Measurements from ENCODE around the gene CCDC142. TPM values are rescaled to one million over a fixed set of nuclear protein-coding genes. Genes with fewer than 3 reads are reported as not detected.

The CCDC142 gene
- total and polyA plus RNA-seq, 4 donors = 5.5 to 25.5 (median 13.0) TPM

DNA sequence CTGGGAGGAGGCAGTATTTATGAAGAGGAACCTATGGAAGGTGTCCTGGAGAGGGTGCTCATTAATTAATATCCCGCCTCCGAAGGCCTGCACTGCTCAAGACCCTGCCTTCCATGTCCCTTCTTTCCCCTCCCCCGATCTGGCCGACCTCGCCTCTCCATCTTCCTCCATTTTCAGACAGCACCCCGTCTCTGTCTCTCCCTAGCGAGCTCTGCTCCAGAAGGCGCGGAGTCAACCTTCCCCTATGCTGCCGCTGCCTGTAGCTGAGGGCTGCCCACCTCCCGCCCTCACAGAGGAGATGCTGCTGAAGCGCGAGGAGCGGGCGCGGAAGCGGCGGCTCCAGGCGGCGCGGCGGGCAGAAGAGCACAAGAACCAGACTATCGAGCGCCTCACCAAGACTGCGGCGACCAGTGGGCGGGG, 25.7 kb downstream of the CCDC142 start:
- WGBS, 2 donors = 1 to 2% methylated on average over 22 to 27 of the region's 27 CpGs
- Histone ChIP-seq H3K27ac (ENCODE audit: low read depth in 1 of 2, low read length in 1 of 2) (peak overlapping the region; percentile 35 to 94), H3K9me3 (ENCODE audit: control insufficient read depth in 4 of 4, insufficient read depth in 3 of 4, low read length in 3 of 4) (no peaks in the 10 kb centered on the region), H3K9ac (ENCODE audit: insufficient read depth in 1 of 2, low read length in 2 of 2) (peak overlapping the region in 1 of 2 donors; percentile 62), H3K27me3 (ENCODE audit: control insufficient read depth in 3 of 3, insufficient read depth in 3 of 3, low read length in 2 of 3) (no peaks in the 10 kb centered on the region), H3K36me3 (ENCODE audit: control insufficient read depth in 4 of 4, insufficient read depth in 4 of 4, low read length in 4 of 4) (peaks cover 0 to 8% (median 3%) of the 10 kb centered on the region in 4 donors), H3K4me3 (no peak overlapping the region), H3K4me1 (ENCODE audit: control insufficient read depth in 5 of 5, insufficient read depth in 5 of 5, low read length in 5 of 5) (peaks cover 6 to 33% (median 11%) of the 10 kb centered on the region in 5 donors)
- DNase-seq = peak in 1 of 3 donors; percentile 49
- ATAC-seq (ENCODE audit: insufficient read depth, low FRiP score) = no peak
- TF ChIP-seq, protein P1, sequence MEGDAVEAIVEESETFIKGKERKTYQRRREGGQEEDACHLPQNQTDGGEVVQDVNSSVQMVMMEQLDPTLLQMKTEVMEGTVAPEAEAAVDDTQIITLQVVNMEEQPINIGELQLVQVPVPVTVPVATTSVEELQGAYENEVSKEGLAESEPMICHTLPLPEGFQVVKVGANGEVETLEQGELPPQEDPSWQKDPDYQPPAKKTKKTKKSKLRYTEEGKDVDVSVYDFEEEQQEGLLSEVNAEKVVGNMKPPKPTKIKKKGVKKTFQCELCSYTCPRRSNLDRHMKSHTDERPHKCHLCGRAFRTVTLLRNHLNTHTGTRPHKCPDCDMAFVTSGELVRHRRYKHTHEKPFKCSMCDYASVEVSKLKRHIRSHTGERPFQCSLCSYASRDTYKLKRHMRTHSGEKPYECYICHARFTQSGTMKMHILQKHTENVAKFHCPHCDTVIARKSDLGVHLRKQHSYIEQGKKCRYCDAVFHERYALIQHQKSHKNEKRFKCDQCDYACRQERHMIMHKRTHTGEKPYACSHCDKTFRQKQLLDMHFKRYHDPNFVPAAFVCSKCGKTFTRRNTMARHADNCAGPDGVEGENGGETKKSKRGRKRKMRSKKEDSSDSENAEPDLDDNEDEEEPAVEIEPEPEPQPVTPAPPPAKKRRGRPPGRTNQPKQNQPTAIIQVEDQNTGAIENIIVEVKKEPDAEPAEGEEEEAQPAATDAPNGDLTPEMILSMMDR (IDR thresholded peaks at IDR 0.05; ENCODE audit: control extremely low read depth, extremely low read depth) = no peak

GRCh38 chr2:74454654-74455511, 27.9 kb downstream of the CCDC142 start, which contains the start of gene INO80B:
Gene INO80B (plus strand): TSS chr2:74455087. CDS start chr2:74455117, 30 bp downstream.
- 0 to 1% methylated on average over 40 of the region's 40 CpGs for WGBS, 2 donors
- peak; percentile 79 for ATAC-seq (ENCODE audit: insufficient read depth, low FRiP score)
- peaks cover 6 to 33% (median 10%) of the 10 kb centered on the region in 5 donors for H3K4me1 ChIP-seq (ENCODE audit: control insufficient read depth in 5 of 5, insufficient read depth in 5 of 5, low read length in 5 of 5)
- peak within 1 kb of the TSS in 1 of 2 donors; percentile 50 for H3K9ac ChIP-seq (ENCODE audit: insufficient read depth in 1 of 2, low read length in 2 of 2)
- no peaks in the 10 kb centered on the region for H3K27me3 ChIP-seq (ENCODE audit: control insufficient read depth in 3 of 3, insufficient read depth in 3 of 3, low read length in 2 of 3)
- no peaks in the 10 kb centered on the region for H3K9me3 ChIP-seq (ENCODE audit: control insufficient read depth in 4 of 4, insufficient read depth in 3 of 4, low read length in 3 of 4)
- peak within 1 kb of the TSS; percentile 66 for H3K4me3 ChIP-seq
- TF ChIP-seq, protein P1 (IDR thresholded peaks at IDR 0.05; ENCODE audit: control extremely low read depth, extremely low read depth) = no peak
- DNase-seq = peak; percentile 98 to 99 (median 99)
- H3K27ac ChIP-seq (ENCODE audit: low read depth in 1 of 2, low read length in 1 of 2) = peak within 1 kb of the TSS; percentile 50 to 65
- H3K36me3 ChIP-seq (ENCODE audit: control insufficient read depth in 4 of 4, insufficient read depth in 4 of 4, low read length in 4 of 4) = peaks cover 0 to 2% (median 0%) of the 10 kb centered on the region in 4 donors

DNA sequence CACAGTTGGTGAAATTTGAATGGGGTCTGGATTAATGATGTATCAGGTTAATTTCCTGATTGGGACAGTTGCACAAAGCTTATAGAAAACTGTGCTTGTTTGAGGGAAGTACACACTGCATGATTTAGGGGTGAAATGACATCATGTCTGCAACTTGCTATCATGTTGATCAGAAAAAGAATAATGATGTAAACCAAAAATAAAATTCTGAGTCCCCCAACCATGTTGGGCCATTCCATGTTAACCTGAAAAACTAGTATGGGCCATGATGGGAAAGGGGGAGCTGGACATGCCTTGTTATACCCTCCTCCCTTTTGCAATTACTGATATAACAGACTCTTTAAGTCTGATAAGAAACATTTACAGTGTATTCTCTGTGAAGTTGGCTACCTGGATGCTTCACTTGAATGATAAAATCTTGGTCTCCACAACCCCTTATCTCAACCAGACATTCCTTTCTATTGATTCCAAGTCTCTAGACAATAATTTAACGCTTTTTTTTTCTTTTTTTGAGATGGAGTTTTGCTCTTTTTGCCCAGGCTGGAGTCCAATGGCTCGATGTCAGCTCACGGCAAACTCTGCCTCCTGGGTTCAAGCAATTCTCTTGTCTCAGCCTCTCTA, 32.1 kb downstream of the CCDC142 start:
- Histone ChIP-seq H3K27ac (ENCODE audit: low read depth in 1 of 2, low read length in 1 of 2) (no peak overlapping the region), H3K4me1 (ENCODE audit: control insufficient read depth in 5 of 5, insufficient read depth in 5 of 5, low read length in 5 of 5) (peaks cover 0 to 12% (median 4%) of the 10 kb centered on the region in 5 donors), H3K36me3 (ENCODE audit: control insufficient read depth in 4 of 4, insufficient read depth in 4 of 4, low read length in 4 of 4) (no peaks in the 10 kb centered on the region), H3K4me3 (no peak overlapping the region), H3K27me3 (ENCODE audit: control insufficient read depth in 3 of 3, insufficient read depth in 3 of 3, low read length in 2 of 3) (no peaks in the 10 kb centered on the region), H3K9me3 (ENCODE audit: control insufficient read depth in 4 of 4, insufficient read depth in 3 of 4, low read length in 3 of 4) (no peaks in the 10 kb centered on the region), H3K9ac (ENCODE audit: insufficient read depth in 1 of 2, low read length in 2 of 2) (no peak overlapping the region)
- 80 to 97% methylated on average over 3 of the region's 3 CpGs for WGBS, 2 donors
- TF ChIP-seq, protein P1 (IDR thresholded peaks at IDR 0.05; ENCODE audit: control extremely low read depth, extremely low read depth) = no peak
- no peak for ATAC-seq (ENCODE audit: insufficient read depth, low FRiP score)
- no peak for DNase-seq

Data from lung (tissue), 12 donors.